Parathyroid adenoma (tissue), 2 donors: Measurements from ENCODE around the gene SPACA4.
"Not testable (repeated sequence)": the region's sequence is repeated elsewhere in the genome, so short reads cannot be mapped to it uniquely, and the experiment has no call there.

Experiments used
- H2AFZ ChIP-seq: fragments of 300-600 bp; sonication (generic); one replicate; pipeline ENCODE4 v1.7.0; 2017; ENCODE audit warnings: antibody characterized with exemption, mild to moderate bottlenecking
- H3K27ac ChIP-seq: fragments of 300-600 bp; sonication (generic); one replicate; pipeline ENCODE4 v1.7.0; 2017
- H3K27me3 ChIP-seq: fragments of 300-600 bp; sonication (generic); one replicate; pipeline ENCODE4 v1.7.0; 2017; ENCODE audit warnings: low read length; ENCODE audit not compliant: control insufficient read depth, insufficient read depth
- H3K36me3 ChIP-seq: fragments of 300-600 bp; sonication (generic); one replicate; pipeline ENCODE4 v1.7.0; 2017; ENCODE audit warnings: low read length; ENCODE audit not compliant: control insufficient read depth, insufficient read depth
- H3K4me1 ChIP-seq: fragments of 300-600 bp; sonication (generic); one replicate; pipeline ENCODE4 v1.7.0; 2017; ENCODE audit warnings: control low read depth
- H3K4me2 ChIP-seq: fragments of 300-600 bp; sonication (generic); one replicate; pipeline ENCODE4 v1.7.0; 2017; ENCODE audit warnings: low read length
- H3K4me3 ChIP-seq: fragments of 300-600 bp; sonication (generic); one replicate; pipeline ENCODE4 v1.7.0; 2017; ENCODE audit warnings: low read depth, low read length
- H3K79me2 ChIP-seq: fragments of 300-600 bp; sonication (generic); one replicate; pipeline ENCODE4 v1.7.0; 2017; ENCODE audit warnings: control low read depth
- H3K9ac ChIP-seq: fragments of 300-600 bp; sonication (generic); one replicate; pipeline ENCODE4 v1.7.0; 2017; ENCODE audit warnings: mild to moderate bottlenecking
- H3K9me3 ChIP-seq: fragments of 300-600 bp; sonication (generic); one replicate; pipeline ENCODE4 v1.7.0; 2017; ENCODE audit warnings: low read length; ENCODE audit not compliant: control insufficient read depth
- CTCF ChIP-seq: fragments of 300-600 bp; sonication (generic); IDR thresholded peaks from one replicate; pipeline ENCODE4 v1.7.0; 2017; ENCODE audit warnings: antibody characterized with exemption, mild to moderate bottlenecking
- donor health status: primary hyperparathyroidism.

The SPACA4 gene

GRCh38 chr19:48629297-48629598, 22.7 kb downstream of the SPACA4 start:
- H3K4me1 ChIP-seq, result peaks cover 39% of the 10 kb centered on the region
- H3K9ac ChIP-seq, result no peak overlapping the region
- H3K27me3 ChIP-seq, result no peaks in the 10 kb centered on the region
- TF ChIP-seq CTCF, result no peak
- no peaks in the 10 kb centered on the region for H3K79me2 ChIP-seq
- H3K4me3 ChIP-seq, result no peak overlapping the region
- no peaks in the 10 kb centered on the region for H3K9me3 ChIP-seq
- H3K36me3 ChIP-seq, result no peaks in the 10 kb centered on the region
- H3K4me2 ChIP-seq, result no peak overlapping the region
- H2AFZ ChIP-seq, result no peak overlapping the region
- H3K27ac ChIP-seq, result no peak overlapping the region

GRCh38 chr19:48629599-48630295, 23.2 kb downstream of the SPACA4 start:
- Histone ChIP-seq H3K4me1 (peaks cover 40% of the 10 kb centered on the region), H3K79me2 (no peaks in the 10 kb centered on the region), H3K27ac (no peak overlapping the region), H2AFZ (no peak overlapping the region), H3K4me3 (no peak overlapping the region), H3K27me3 (no peaks in the 10 kb centered on the region), H3K9ac (no peak overlapping the region), H3K9me3 (no peaks in the 10 kb centered on the region), H3K4me2 (no peak overlapping the region), H3K36me3 (no peaks in the 10 kb centered on the region)
- no peak for TF ChIP-seq CTCF

GRCh38 chr19:48630296-48631063, 23.9 kb downstream of the SPACA4 start:
- peak overlapping the region; percentile 75 for H3K27ac ChIP-seq
- H2AFZ ChIP-seq, result no peak overlapping the region
- no peaks in the 10 kb centered on the region for H3K36me3 ChIP-seq
- H3K79me2 ChIP-seq, result no peaks in the 10 kb centered on the region
- H3K4me1 ChIP-seq, result peaks cover 44% of the 10 kb centered on the region
- no peak overlapping the region for H3K4me2 ChIP-seq
- H3K4me3 ChIP-seq, result no peak overlapping the region
- H3K9ac ChIP-seq, result no peak overlapping the region
- peak; percentile 31 for TF ChIP-seq CTCF
- no peaks in the 10 kb centered on the region for H3K9me3 ChIP-seq
- no peaks in the 10 kb centered on the region for H3K27me3 ChIP-seq

GRCh38 chr19:48631225-48631624, 24.7 kb downstream of the SPACA4 start:
- H3K9me3 ChIP-seq, result no peaks in the 10 kb centered on the region
- H3K9ac ChIP-seq, result no peak overlapping the region
- no peaks in the 10 kb centered on the region for H3K27me3 ChIP-seq
- no peak overlapping the region for H2AFZ ChIP-seq
- H3K4me1 ChIP-seq, result peaks cover 44% of the 10 kb centered on the region
- TF ChIP-seq CTCF, result no peak
- H3K4me3 ChIP-seq, result no peak overlapping the region
- no peaks in the 10 kb centered on the region for H3K79me2 ChIP-seq
- no peak overlapping the region for H3K4me2 ChIP-seq
- no peaks in the 10 kb centered on the region for H3K36me3 ChIP-seq
- H3K27ac ChIP-seq, result peak overlapping the region; percentile 75

- not testable (repeated sequence) for H3K9ac ChIP-seq, H3K27me3 ChIP-seq, H3K79me2 ChIP-seq, H3K9me3 ChIP-seq, H3K36me3 ChIP-seq, H3K4me3 ChIP-seq, H2AFZ ChIP-seq
- Histone ChIP-seq H3K4me1 (peaks cover 44% of the 10 kb centered on the region), H3K4me2 (peak overlapping the region; percentile 47), H3K27ac (peak overlapping the region; percentile 99)
Observed at GRCh38 chr19:48632286-48632685, 25.7 kb downstream of the SPACA4 start.
